ENCODE results near the gene GPR137C. TPM values are rescaled to one million over a fixed set of nuclear protein-coding genes. Genes with fewer than 3 reads are reported as not detected.

The GPR137C gene
- total and polyA plus RNA-seq, 2 donors: 0.52 to 14.0 TPM

DNA sequence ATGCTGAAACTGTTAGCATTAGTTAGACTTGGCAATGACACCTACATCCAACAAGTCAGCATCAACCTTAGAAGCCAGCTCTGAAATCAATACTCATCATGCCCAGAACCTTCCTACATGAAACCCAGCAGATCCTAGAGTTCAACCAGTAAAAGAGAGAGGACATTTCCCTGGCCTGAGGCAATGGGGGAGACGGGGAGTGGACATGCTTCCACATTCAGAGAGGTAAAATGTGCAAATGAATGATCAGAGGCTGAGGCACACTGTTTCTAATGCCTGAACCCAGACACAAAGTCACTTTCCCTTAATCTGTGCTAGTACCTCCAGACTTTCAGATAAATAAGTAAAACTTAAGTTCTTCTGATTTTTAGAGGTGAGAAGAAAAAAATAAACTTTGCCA, 108.2 kb downstream of the GPR137C start:
- Histone ChIP-seq H3K36me3 (ENCODE audit: insufficient read depth) (peaks cover 3% of the 10 kb centered on the region), H3K27ac (ENCODE audit: low read depth) (no peak overlapping the region), H3K4me3 (ENCODE audit: low read depth, low read length) (no peak overlapping the region), H3K4me1 (ENCODE audit: insufficient read depth) (no peaks in the 10 kb centered on the region)
- 95% methylated on average over 1 of the region's 1 CpG for WGBS
- no peak for DNase-seq (ENCODE audit: extremely low spot score)

DNA sequence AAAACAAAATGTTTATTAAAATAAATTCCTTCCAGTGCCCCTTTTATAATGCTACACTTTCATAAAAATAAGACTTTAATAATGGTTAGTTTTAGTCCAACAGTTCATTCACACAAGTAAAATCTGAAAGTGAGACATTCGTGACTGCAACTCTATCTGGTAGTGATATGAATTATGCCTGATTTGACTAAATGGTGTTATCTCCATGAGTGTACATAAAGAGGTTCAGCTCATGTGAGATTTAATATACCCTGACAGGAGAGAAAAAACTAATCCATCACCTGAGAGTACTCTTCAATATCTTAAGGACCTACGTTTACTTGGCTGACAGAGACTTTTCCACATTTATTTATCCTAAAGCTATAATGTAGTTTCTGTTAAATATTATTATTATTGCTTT, 108.7 kb downstream of the GPR137C start:
- Histone ChIP-seq H3K36me3 (ENCODE audit: insufficient read depth) (peaks cover 3% of the 10 kb centered on the region), H3K4me1 (ENCODE audit: insufficient read depth) (no peaks in the 10 kb centered on the region), H3K27ac (ENCODE audit: low read depth) (no peak overlapping the region), H3K4me3 (ENCODE audit: low read depth, low read length) (no peak overlapping the region)
- 94% methylated on average over 2 of the region's 2 CpGs for WGBS
- no peak for DNase-seq (ENCODE audit: extremely low spot score)

DNA sequence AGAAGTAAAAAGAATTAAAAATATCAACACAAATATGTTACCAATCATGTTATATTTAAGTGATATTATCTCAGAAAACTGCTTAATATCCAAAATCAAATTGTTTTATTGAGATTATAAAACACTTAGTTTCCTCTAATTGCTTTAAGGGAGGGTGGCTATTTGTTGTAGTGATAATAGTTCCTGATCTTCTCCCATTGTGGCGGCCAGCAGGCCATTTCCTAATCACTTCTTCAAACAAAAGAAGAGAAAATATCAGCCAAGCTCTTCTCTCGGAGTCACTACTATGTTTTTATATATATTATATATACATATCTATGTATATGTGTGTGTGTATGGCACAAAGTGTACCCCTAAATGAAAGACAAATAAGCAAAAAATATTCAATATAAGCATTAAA, 111.2 kb downstream of the GPR137C start:
- H3K4me3 ChIP-seq (ENCODE audit: low read depth, low read length): no peak overlapping the region
- no peaks in the 10 kb centered on the region for H3K4me1 ChIP-seq (ENCODE audit: insufficient read depth)
- 95% methylated on average over 2 of the region's 2 CpGs for WGBS
- H3K27ac ChIP-seq (ENCODE audit: low read depth): no peak overlapping the region
- DNase-seq (ENCODE audit: extremely low spot score): no peak
- no peaks in the 10 kb centered on the region for H3K36me3 ChIP-seq (ENCODE audit: insufficient read depth)

DNA sequence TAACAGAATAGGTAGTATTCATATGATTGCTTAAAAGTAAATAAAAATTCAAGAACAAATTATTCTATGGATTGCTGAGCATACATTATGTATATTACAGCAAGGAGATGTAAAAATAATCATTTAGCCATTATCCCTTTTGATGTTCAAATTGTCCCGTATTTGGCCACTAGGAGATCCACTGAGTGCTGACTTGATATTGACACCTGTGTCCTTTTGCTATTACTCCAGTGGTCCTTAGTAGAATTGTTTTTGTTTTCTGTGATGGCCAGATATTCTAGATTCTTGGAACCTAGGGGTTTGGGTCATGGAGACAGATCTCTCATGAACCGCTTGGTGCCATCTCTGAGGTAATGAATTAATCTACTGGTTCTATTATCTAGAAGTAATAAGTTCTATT, 126.0 kb downstream of the GPR137C start:
- Histone ChIP-seq H3K4me3 (ENCODE audit: low read depth, low read length) (no peak overlapping the region), H3K4me1 (ENCODE audit: insufficient read depth) (no peaks in the 10 kb centered on the region), H3K27ac (ENCODE audit: low read depth) (no peak overlapping the region), H3K36me3 (ENCODE audit: insufficient read depth) (peaks cover 1% of the 10 kb centered on the region)
- DNase-seq (ENCODE audit: extremely low spot score): no peak
- WGBS: 95% methylated on average over 2 of the region's 2 CpGs

DNA sequence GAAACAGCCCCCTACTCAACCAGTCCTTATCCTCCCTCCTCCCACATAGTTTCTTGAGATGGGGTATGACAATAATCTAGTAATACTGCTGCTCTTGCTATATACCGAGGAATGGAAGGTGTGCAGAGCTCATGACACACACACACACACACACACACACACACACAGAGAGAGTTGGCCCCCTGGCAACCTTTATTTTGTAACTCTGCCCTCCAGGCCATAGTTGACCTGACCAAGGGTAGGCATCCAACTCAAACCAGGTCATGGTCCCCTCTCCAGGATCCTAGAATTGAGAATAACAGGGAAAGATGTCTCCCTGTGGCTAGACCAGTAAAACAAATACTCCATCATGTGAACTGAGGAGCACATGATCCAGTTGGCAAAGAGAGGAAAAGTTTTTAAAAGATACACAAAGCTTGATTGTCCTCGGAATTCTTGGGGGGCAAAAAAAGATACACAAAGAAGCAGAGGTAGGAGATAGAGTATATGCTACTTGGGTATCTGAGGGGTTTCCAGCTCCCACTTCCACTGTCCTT, 131.4 kb downstream of the GPR137C start:
- H3K27ac ChIP-seq (ENCODE audit: low read depth): no peak overlapping the region
- WGBS: 83% methylated on average over 2 of the region's 2 CpGs
- H3K4me3 ChIP-seq (ENCODE audit: low read depth, low read length): no peak overlapping the region
- no peaks in the 10 kb centered on the region for H3K36me3 ChIP-seq (ENCODE audit: insufficient read depth)
- H3K4me1 ChIP-seq (ENCODE audit: insufficient read depth): no peaks in the 10 kb centered on the region
- no peak for DNase-seq (ENCODE audit: extremely low spot score)

DNA sequence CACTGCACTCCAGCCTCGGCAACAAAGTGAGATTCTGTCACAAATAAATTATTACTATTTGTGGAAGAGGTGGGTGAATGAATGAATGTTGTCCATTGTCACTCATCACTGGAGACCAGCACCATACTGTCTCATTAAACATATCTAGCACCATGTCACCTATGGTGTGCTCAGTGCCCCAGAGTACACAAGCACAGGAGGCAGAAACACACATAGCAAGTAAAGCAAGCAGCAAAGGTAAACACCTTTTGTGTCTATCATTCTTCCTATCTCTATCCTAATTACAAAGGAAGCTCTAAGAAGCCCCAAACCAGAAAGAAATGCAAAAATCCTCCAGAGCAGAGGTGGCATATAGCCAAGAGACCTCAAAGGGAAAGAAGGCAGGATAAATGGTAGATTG, 133.5 kb downstream of the GPR137C start:
- no peak overlapping the region for H3K4me3 ChIP-seq (ENCODE audit: low read depth, low read length)
- no peaks in the 10 kb centered on the region for H3K36me3 ChIP-seq (ENCODE audit: insufficient read depth)
- WGBS: 85% methylated on average over 1 of the region's 1 CpG
- no peaks in the 10 kb centered on the region for H3K4me1 ChIP-seq (ENCODE audit: insufficient read depth)
- DNase-seq (ENCODE audit: extremely low spot score): no peak
- no peak overlapping the region for H3K27ac ChIP-seq (ENCODE audit: low read depth)

Other genes starting within 250 kb of the GPR137C start
- gene PTGER2, start 238.5 kb upstream of the GPR137C start, total RNA-seq: 4.8 TPM
- 6.1 TPM for gene PTGER2, start 238.5 kb upstream of the GPR137C start, polyA plus RNA-seq
- gene TXNDC16, start 331 bp upstream of the GPR137C start, total RNA-seq: 19.2 TPM
- 5.6 TPM for gene TXNDC16, start 331 bp upstream of the GPR137C start, polyA plus RNA-seq
- 87.4 TPM for gene ERO1A, start 142.7 kb downstream of the GPR137C start, total RNA-seq
- 15.4 TPM for gene ERO1A, start 142.7 kb downstream of the GPR137C start, polyA plus RNA-seq
- gene PSMC6, start 154.4 kb downstream of the GPR137C start, total RNA-seq: 163 TPM
- gene PSMC6, start 154.4 kb downstream of the GPR137C start, polyA plus RNA-seq: 69.6 TPM
- 32.3 TPM for gene STYX, start 177.3 kb downstream of the GPR137C start, total RNA-seq
- gene STYX, start 177.3 kb downstream of the GPR137C start, polyA plus RNA-seq: 9.1 TPM
- gene GNPNAT1, start 238.8 kb downstream of the GPR137C start, total RNA-seq: 36.5 TPM
- gene GNPNAT1, start 238.8 kb downstream of the GPR137C start, polyA plus RNA-seq: 10.9 TPM